Upper lobe of right lung (tissue), 1 donor: ENCODE data around the gene LRP8. TPM values are rescaled to one million over a fixed set of nuclear protein-coding genes. Genes with fewer than 3 reads are reported as not detected.
A peak's percentile ranks its signal among the peaks of the same experiment; 100 is the strongest.

Experiments used
- ATAC-seq: fragments of 200-7000 bp; cut with Tn5 transposase; one replicate; pipeline ENCODE4 v1.9.1; 2020; ENCODE audit warnings: mild to moderate bottlenecking, moderate library complexity
- DNase-seq: peaks from one replicate; pipeline ENCODE4 v3.0.0-alpha.2; 2020
- H3K27ac ChIP-seq: fragments of 200-600 bp; one replicate; pipeline ENCODE4 v1.8.0; 2022
- H3K27me3 ChIP-seq: fragments of 200-600 bp; one replicate; pipeline ENCODE4 v1.8.0; 2022; ENCODE audit warnings: mild to moderate bottlenecking
- H3K36me3 ChIP-seq: fragments of 200-600 bp; one replicate; pipeline ENCODE4 v1.8.0; 2022
- H3K4me1 ChIP-seq: fragments of 200-600 bp; one replicate; pipeline ENCODE4 v1.8.0; 2022
- H3K4me3 ChIP-seq: fragments of 200-600 bp; one replicate; pipeline ENCODE4 v1.8.0; 2022; ENCODE audit warnings: mild to moderate bottlenecking
- H3K9me3 ChIP-seq: fragments of 200-600 bp; one replicate; pipeline ENCODE4 v1.8.0; 2022
- intact Hi-C: fragments of 100-400 bp; cut with DNase I; formaldehyde crosslinking; loops from one replicate; pipeline ENCODE4 v1.11.0; 2022
- total RNA-seq: library from RNA; stranded (reverse); fragmentation: NEBNext Ultra II Directional; extraction: Animal tissue kit (Norgen Biotek cat#: 25700); gene quantifications from one replicate; pipeline ENCODE4 v1.2.1, GENCODE V29; 2021
- TF ChIP-seq, protein P1 (sequence below): fragments of 200-600 bp; IDR thresholded peaks from one replicate; pipeline ENCODE4 v1.8.0; 2022; ENCODE audit warnings: antibody characterized with exemption
- donor health status: DM: no; HTN: yes; CAD: no; lungs with severe emphysema.

LRP8 gene
- total RNA-seq, 1 donor from 2014 or later, result 11.6 TPM

DNA sequence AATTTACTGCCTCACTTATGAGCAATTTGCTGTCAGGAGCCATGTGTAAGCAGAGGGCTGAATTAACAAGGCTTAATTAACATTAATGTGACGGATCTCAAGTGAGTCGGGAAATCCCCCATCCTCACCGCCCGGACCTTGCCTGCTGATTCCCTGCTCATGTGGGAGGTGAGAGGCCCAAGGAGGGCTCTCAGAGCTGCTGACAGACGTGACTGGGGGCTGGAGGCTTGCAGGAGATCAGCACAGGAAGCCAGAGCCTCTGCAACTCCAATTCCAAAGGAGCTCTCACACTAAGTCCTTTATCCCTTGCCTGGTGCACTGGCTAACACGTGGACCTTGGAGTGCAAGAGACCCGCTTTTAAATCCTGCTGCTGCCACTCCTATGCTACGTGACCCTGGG lies 19.4 kb downstream of the LRP8 start:
- Histone ChIP-seq H3K36me3 (no peaks in the 10 kb centered on the region), H3K4me3 (no peak overlapping the region), H3K4me1 (peaks cover 3% of the 10 kb centered on the region), H3K9me3 (no peaks in the 10 kb centered on the region), H3K27me3 (no peaks in the 10 kb centered on the region), H3K27ac (no peak overlapping the region)
- intact Hi-C loops, result no loop called here
- TF ChIP-seq, protein P1, sequence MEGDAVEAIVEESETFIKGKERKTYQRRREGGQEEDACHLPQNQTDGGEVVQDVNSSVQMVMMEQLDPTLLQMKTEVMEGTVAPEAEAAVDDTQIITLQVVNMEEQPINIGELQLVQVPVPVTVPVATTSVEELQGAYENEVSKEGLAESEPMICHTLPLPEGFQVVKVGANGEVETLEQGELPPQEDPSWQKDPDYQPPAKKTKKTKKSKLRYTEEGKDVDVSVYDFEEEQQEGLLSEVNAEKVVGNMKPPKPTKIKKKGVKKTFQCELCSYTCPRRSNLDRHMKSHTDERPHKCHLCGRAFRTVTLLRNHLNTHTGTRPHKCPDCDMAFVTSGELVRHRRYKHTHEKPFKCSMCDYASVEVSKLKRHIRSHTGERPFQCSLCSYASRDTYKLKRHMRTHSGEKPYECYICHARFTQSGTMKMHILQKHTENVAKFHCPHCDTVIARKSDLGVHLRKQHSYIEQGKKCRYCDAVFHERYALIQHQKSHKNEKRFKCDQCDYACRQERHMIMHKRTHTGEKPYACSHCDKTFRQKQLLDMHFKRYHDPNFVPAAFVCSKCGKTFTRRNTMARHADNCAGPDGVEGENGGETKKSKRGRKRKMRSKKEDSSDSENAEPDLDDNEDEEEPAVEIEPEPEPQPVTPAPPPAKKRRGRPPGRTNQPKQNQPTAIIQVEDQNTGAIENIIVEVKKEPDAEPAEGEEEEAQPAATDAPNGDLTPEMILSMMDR, result no peak
- DNase-seq (no peak), ATAC-seq (no peak)

GRCh38 chr1:53307037-53307436 lies 20.8 kb downstream of the LRP8 start:
- H3K9me3 ChIP-seq, result no peaks in the 10 kb centered on the region
- H3K36me3 ChIP-seq, result no peaks in the 10 kb centered on the region
- peaks cover 3% of the 10 kb centered on the region for H3K4me1 ChIP-seq
- intact Hi-C loops, result no loop called here
- no peaks in the 10 kb centered on the region for H3K27me3 ChIP-seq
- TF ChIP-seq, protein P1, result no peak
- no peak overlapping the region for H3K4me3 ChIP-seq
- no peak for ATAC-seq
- no peak overlapping the region for H3K27ac ChIP-seq
- no peak for DNase-seq

GRCh38 chr1:53306168-53306567 lies 21.7 kb downstream of the LRP8 start:
- no peaks in the 10 kb centered on the region for H3K9me3 ChIP-seq
- H3K36me3 ChIP-seq, result no peaks in the 10 kb centered on the region
- intact Hi-C loops, result no loop called here
- DNase-seq, result no peak
- peaks cover 3% of the 10 kb centered on the region for H3K4me1 ChIP-seq
- H3K27me3 ChIP-seq, result no peaks in the 10 kb centered on the region
- no peak overlapping the region for H3K4me3 ChIP-seq
- TF ChIP-seq, protein P1, result no peak
- no peak overlapping the region for H3K27ac ChIP-seq
- peak; percentile 2 for ATAC-seq

GRCh38 chr1:53305650-53306049 lies 22.2 kb downstream of the LRP8 start:
- Histone ChIP-seq H3K36me3 (no peaks in the 10 kb centered on the region), H3K9me3 (no peaks in the 10 kb centered on the region), H3K27ac (no peak overlapping the region), H3K4me3 (no peak overlapping the region), H3K27me3 (no peaks in the 10 kb centered on the region), H3K4me1 (peaks cover 3% of the 10 kb centered on the region)
- TF ChIP-seq, protein P1, result no peak
- intact Hi-C loops, result no loop called here
- ATAC-seq (peak; percentile 85), DNase-seq (peak; percentile 92)

DNA sequence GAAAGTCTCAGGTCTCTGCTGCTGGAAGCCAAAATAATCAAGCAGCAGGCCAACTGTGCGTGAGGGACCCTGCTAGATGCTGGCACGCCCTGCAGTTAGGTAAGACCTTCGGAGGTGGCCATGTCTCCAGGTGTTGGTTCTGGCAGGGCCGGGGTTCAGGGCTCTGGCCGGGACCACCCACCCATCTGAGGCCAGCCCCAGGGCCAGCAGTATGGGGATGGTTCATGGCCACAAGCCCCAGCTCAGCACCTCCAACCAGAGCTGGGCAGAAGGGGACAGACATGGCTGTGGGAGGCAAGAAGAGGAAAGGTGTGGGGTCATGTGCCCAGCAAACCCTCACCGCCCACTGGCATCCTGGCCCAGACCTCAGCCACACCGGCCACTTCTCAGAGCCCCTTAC lies 23.3 kb downstream of the LRP8 start:
- Histone ChIP-seq H3K27me3 (no peaks in the 10 kb centered on the region), H3K27ac (peak overlapping the region; percentile 1), H3K4me1 (peaks cover 3% of the 10 kb centered on the region), H3K4me3 (no peak overlapping the region), H3K9me3 (no peaks in the 10 kb centered on the region), H3K36me3 (no peaks in the 10 kb centered on the region)
- TF ChIP-seq, protein P1, result no peak
- intact Hi-C loops, result no loop called here
- DNase-seq (no peak), ATAC-seq (no peak)
